A673 (cell line): ENCODE data around the gene EFNA3. TPM values are rescaled to one million over a fixed set of nuclear protein-coding genes. Genes with fewer than 3 reads are reported as not detected.

Experiments used
- BruUV-seq: library from RNA; stranded (reverse); fragments of 400-500 nt; replicated peaks from 2 replicates; lab custom pipeline; 2021; lab: Mats Ljungman, UMichigan
- CTCF ChIA-PET: fragments of 300-600 bp; sonication (Branson Sonifier 250); formaldehyde crosslinking; loops from one replicate; lab custom pipeline; 2022; ENCODE audit warnings: antibody characterized with exemption; lab: Charles Lee
- POLR2A ChIA-PET: fragments of 300-600 bp; sonication (Branson Sonifier 250); formaldehyde crosslinking; loops from one replicate; lab custom pipeline; 2022; ENCODE audit warnings: antibody characterized with exemption; ENCODE audit not compliant: low non-redundant PET; lab: Charles Lee
- DNase-seq: peaks from one replicate; pipeline ENCODE4 v3.0.0-alpha.2; 2015; ENCODE audit warnings: low spot score
- H3K27ac ChIP-seq: fragments of 200-600 bp; sonication (generic); 2 replicates; pipeline ENCODE4 v1.5.1; 2016; ENCODE audit warnings: mixed run types, low read depth, mild to moderate bottlenecking, mixed read lengths, antibody characterized with exemption, low read length; ENCODE audit not compliant: poor library complexity, severe bottlenecking
- H3K27me3 ChIP-seq: fragments of 200-600 bp; sonication (generic); replicated peaks from 2 replicates; pipeline ENCODE4 v1.6.1; 2017; ENCODE audit warnings: mixed run types, low read depth, mild to moderate bottlenecking, mixed read lengths, antibody characterized with exemption, low read length; ENCODE audit not compliant: insufficient read depth, poor library complexity
- H3K36me3 ChIP-seq: fragments of 200-600 bp; sonication (generic); 2 replicates; pipeline ENCODE4 v1.6.1; 2016; ENCODE audit warnings: mixed run types, mild to moderate bottlenecking, mixed read lengths, antibody characterized with exemption, low read length; ENCODE audit not compliant: insufficient read depth, poor library complexity, severe bottlenecking
- H3K4me1 ChIP-seq: fragments of 200-600 bp; sonication (generic); 2 replicates; pipeline ENCODE4 v1.6.1; 2017; ENCODE audit warnings: mixed run types, mild to moderate bottlenecking, mixed read lengths, antibody characterized with exemption, low read length; ENCODE audit not compliant: insufficient read depth, poor library complexity, severe bottlenecking
- H3K4me3 ChIP-seq: fragments of 200-600 bp; sonication (generic); 2 replicates; pipeline ENCODE4 v1.5.1; 2016; ENCODE audit warnings: low read depth, mixed run types, mild to moderate bottlenecking, mixed read lengths, low read length; ENCODE audit not compliant: poor library complexity, severe bottlenecking
- H3K9me3 ChIP-seq: fragments of 200-600 bp; sonication (generic); 2 replicates; pipeline ENCODE4 v1.6.1; 2016; ENCODE audit warnings: mixed run types, low read depth, mild to moderate bottlenecking, mixed read lengths, antibody characterized with exemption, low read length; ENCODE audit not compliant: poor library complexity, severe bottlenecking
- EZH2 ChIP-seq: fragments of 200-600 bp; sonication (generic); IDR thresholded peaks from 2 replicates; pipeline ENCODE4 v1.6.1; 2017; ENCODE audit warnings: borderline replicate concordance, low read depth, mild to moderate bottlenecking, mixed read lengths, antibody characterized with exemption, low read length; ENCODE audit not compliant: poor library complexity, severe bottlenecking
- intact Hi-C: fragments of 100-400 bp; cut with micrococcal nuclease; formaldehyde crosslinking; loops from one replicate; pipeline ENCODE4 v1.10.0; 2022; ENCODE audit not compliant: unreplicated experiment
- total RNA-seq: library from RNA; stranded (reverse); gene quantifications from 2 replicates; pipeline ENCODE4 v1.2.3, GENCODE V29; 2021
- TF ChIP-seq, protein P1 (sequence below): fragments of 300-800, 200-600 bp; sonication (generic); conservative IDR thresholded peaks from 2 replicates; pipeline ENCODE4 v1.5.1; 2017; ENCODE audit warnings: low read depth, mild to moderate bottlenecking, antibody characterized with exemption, low read length, moderate library complexity, mixed read lengths

Gene EFNA3
- total RNA-seq, 1 experiment from 2014 or later = 5.8 TPM

GRCh38 chr1:155043793-155044192 lies 34.8 kb upstream of the EFNA3 start:
- Histone ChIP-seq H3K27ac (no peak overlapping the region), H3K4me3 (no peak overlapping the region), H3K4me1 (no peaks in the 10 kb centered on the region), H3K9me3 (no peaks in the 10 kb centered on the region), H3K27me3 (no peaks in the 10 kb centered on the region), H3K36me3 (no peaks in the 10 kb centered on the region)
- ChIA-PET CTCF (interaction anchor here (0.6 to 1.0 kb wide), 3 partner anchors 26 to 74 kb away, joined by 3 to 6 read pairs (median 3); no protein-coding TSS in a partner anchor), POLR2A (no interaction called here)
- DNase-seq = no peak
- TF ChIP-seq, protein P1, sequence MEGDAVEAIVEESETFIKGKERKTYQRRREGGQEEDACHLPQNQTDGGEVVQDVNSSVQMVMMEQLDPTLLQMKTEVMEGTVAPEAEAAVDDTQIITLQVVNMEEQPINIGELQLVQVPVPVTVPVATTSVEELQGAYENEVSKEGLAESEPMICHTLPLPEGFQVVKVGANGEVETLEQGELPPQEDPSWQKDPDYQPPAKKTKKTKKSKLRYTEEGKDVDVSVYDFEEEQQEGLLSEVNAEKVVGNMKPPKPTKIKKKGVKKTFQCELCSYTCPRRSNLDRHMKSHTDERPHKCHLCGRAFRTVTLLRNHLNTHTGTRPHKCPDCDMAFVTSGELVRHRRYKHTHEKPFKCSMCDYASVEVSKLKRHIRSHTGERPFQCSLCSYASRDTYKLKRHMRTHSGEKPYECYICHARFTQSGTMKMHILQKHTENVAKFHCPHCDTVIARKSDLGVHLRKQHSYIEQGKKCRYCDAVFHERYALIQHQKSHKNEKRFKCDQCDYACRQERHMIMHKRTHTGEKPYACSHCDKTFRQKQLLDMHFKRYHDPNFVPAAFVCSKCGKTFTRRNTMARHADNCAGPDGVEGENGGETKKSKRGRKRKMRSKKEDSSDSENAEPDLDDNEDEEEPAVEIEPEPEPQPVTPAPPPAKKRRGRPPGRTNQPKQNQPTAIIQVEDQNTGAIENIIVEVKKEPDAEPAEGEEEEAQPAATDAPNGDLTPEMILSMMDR = no peak
- TF ChIP-seq EZH2 = no peak
- intact Hi-C loops = no loop called here
- BruUV-seq = no TSS peak

GRCh38 chr1:155044365-155044764 lies 34.3 kb upstream of the EFNA3 start:
- Histone ChIP-seq H3K27me3 (no peaks in the 10 kb centered on the region), H3K27ac (no peak overlapping the region), H3K4me1 (no peaks in the 10 kb centered on the region), H3K9me3 (no peaks in the 10 kb centered on the region), H3K4me3 (no peak overlapping the region), H3K36me3 (no peaks in the 10 kb centered on the region)
- no peak for TF ChIP-seq EZH2
- TF ChIP-seq, protein P1 = no peak
- BruUV-seq = no TSS peak
- DNase-seq = no peak
- POLR2A ChIA-PET = no interaction called here
- CTCF ChIA-PET = interaction anchor here (0.6 to 1.3 kb wide), 4 partner anchors 27 to 74 kb away, joined by 3 to 6 read pairs (median 3); no protein-coding TSS in a partner anchor
- intact Hi-C loops = no loop called here

DNA sequence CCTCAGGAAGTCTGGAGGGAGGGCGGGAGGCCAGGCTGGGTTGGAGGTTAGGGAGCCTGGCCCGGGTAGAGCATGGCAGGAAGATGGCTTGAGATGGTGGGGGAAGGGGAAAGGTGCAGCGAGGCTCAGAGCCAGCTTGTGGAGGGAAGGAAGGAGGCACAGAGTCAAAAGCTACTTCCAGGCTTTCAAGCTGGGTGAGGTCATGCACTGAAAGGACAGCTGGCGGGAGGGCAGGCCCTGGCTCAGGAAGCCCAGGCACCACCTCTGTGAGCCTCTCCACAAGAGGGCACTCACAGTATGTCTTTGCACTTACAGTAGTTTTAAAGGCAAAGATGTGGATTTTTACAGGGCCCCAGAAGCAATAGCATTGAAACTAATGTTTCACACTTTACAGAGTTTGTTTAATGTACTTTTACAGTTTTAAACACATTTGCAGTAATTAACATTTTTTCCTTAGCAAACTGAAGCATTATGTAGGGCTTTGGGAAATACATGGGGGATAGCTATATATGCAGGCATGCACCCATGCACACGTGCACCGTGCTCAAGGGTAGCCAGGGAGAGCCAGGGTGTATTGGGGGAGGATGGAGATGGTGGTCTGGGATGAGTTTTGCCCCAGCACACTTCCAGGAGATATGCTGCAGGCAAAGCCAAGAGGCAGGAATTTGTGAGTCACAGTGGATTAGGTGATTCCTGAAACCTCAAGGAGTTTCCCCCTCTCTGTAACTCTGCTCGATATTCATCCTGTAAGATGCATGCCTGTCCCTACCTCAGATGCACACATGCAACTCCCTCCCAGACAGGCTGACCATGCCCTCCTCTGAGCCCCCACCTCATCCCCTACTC lies 33.6 kb upstream of the EFNA3 start:
- BruUV-seq = no TSS peak
- no peaks in the 10 kb centered on the region for H3K36me3 ChIP-seq
- H3K4me1 ChIP-seq = peaks cover 6% of the 10 kb centered on the region
- no peak overlapping the region for H3K4me3 ChIP-seq
- ChIA-PET CTCF (interaction anchor here (1.3 kb wide), 1 partner anchor 40 kb away, joined by 3 read pairs; no protein-coding TSS in a partner anchor), POLR2A (no interaction called here)
- no peaks in the 10 kb centered on the region for H3K27me3 ChIP-seq
- H3K9me3 ChIP-seq = no peaks in the 10 kb centered on the region
- intact Hi-C loops = no loop called here
- peak; percentile 48 for DNase-seq
- H3K27ac ChIP-seq = no peak overlapping the region
- TF ChIP-seq, protein P1 = peak; percentile 65
- TF ChIP-seq EZH2 = no peak
